Kidney capillary endothelial cell (primary cell): ENCODE results near the gene BNIP2.

Experiments
- DNase-seq: peaks from one replicate; pipeline ENCODE4 v3.0.0-alpha.2; 2018; ENCODE audit warnings: low spot score

Gene BNIP2

GRCh38 chr15:59632714-59633113, 56.4 kb downstream of the BNIP2 start:
- no peak for DNase-seq

DNA sequence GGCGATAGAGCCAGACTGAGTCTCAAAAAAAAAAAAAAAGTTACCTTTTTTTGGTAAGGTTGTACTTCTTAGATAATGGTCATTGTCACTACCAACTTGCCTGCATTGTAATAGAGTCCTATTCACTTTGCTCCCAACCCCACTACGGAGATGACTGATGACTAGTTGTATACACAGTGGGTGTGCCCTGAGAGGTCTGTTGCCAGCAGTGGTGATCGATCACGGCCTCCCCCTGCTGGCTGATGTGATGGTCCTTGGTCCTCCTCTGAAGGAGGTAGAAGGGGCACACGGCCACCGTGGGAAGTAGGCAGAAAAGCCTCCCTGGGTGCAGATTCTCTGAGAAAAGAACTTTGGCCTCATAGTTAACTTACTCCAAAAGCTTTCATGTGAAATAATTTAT, 66.8 kb downstream of the BNIP2 start:
- DNase-seq: peak; percentile 34

DNA sequence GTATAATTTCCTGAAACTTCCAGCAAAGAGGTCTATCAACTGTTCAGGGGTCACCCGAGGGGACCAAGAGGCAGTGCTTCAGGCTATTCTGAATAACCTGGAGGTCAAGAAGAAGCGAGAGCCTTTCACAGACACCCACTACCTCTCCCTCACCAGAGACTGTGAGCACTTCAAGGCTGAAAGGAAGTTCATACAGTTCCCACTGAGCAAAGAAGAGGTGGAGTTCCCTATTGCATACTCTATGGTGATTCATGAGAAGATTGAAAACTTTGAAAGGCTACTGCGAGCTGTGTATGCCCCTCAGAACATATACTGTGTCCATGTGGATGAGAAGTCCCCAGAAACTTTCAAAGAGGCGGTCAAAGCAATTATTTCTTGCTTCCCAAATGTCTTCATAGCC, 70.7 kb downstream of the BNIP2 start:
- DNase-seq: no peak

DNA sequence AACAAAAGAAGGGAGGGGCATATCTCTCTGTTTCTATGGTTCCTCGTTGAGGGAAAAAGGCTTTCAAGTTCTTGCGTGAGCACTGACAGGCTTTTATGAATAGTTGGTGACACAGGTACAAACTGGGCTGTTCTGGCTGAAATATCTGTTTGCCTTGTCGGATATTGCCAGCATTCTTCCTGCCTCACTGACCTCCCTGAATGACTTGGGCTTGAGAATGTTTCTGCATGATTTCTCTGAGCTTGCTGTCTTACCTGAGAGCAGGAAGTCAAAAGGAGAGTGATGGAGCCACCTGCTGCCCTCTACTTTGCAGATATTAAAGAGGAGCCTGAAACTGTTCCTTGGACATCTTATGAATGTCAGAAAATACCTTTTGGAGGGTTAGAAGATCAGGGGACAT, 72.7 kb downstream of the BNIP2 start:
- DNase-seq: no peak

DNA sequence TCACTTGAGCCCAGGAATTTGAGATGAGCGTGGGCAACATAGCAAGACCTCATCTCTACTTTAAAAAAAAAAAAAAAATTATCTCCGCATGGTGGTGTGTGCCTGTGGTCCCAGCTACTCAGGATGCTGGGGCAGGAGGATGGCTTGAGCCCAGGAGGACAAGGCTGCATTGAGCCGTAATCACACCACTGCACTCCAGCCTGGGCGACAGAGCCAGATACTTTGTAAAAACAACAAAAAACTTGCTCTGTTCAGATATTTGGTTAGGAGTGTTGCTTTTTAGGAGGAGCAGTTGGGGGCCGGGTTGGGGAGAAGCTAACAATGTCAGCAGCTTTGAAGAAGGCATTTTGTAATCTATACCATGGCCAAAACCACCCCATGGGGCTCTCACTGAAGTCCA, 73.5 kb downstream of the BNIP2 start:
- no peak for DNase-seq

DNA sequence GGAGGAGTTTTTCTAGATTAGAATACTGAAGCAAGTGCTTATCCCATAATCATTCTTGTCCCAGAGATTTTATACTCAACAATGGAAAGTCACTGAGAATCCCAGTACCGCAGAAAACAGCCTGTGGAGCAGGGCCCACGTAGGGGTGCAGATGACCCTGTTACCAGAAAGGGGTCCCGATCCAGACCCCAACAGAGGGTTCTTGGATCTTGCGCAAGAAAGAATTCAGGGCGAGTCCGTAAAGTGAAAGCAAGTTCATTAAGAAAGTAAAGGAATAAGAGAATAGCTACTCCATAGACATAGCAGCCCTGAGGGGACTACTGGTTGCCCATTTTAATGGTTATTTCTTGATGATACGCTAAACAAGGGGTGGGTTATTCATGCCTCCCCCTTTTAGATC, 75.0 kb downstream of the BNIP2 start:
- DNase-seq: no peak

DNA sequence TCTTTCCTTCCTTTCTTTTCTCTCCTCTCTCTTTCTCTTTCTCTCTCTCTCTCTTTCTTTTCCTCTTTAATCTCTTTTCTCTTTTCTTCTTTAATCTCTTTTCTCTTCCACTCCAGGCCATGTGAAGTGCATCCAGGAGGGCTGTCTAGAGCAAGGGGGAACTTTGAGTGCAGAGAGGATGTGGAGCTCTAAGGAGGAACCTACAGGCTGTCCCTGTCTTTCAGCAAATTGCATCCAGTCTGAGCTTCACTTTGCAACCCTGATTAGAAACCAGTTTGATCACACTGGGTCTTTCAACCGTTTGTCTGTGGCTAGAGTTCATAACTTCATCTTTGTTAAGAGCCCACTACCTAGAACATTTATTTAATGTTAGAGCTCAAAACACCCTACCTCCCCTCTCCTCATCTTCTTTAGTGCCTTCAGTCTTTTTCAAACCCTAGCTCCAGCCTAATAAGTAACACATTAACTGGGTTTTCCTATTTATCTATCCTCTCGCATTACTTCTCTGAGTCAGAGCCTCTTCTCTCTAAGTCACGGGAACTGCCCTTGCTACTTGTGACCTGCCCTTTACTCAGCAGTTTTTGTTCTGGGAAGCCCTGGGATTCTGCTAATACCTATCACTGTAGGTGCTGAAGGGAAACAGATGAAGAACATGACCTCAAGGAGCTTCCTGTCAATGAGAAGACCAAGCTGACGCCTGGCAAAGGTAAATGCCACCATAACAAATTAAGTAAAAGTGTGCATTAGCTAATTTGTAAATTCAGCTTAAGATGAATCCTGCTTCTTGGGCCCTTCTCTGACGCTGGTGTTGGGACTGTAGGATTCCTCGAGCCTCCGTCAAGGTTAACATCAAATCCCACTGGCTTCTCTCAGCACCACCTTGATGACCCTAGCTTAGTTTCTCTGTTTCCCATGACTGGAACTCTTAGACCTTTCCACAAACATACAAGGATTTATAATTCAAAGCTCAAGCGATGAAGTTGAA, 77.6 kb downstream of the BNIP2 start, which contains the start of gene GCNT3:
Gene GCNT3, plus strand, starts transcription at position 508 of the 985 bp plus-strand sequence. CDS start 6,456 bp downstream, outside the sequence.
- no peak for DNase-seq

- DNase-seq: no peak
Measured at GRCh38 chr15:59609730-59610712, 79.1 kb downstream of the BNIP2 start.
